Measurements from ENCODE around the gene BAK1.
A peak's percentile ranks its signal among the peaks of the same experiment; 100 is the strongest.

BAK1 gene

GRCh38 chr6:33592280-33592594 is 12.2 kb upstream of the BAK1 start:
- Histone ChIP-seq H3K79me2 (ENCODE audit: insufficient read depth, low read length) (no peaks in the 10 kb centered on the region), H2AFZ (ENCODE audit: low read length) (no peak overlapping the region), H3K4me2 (ENCODE audit: low read length) (no peak overlapping the region; the same call in 1 of the 2 replicates), H3K27ac (ENCODE audit: low read depth, low read length, poor library complexity, severe bottlenecking) (peak overlapping the region; percentile 74), H3K36me3 (ENCODE audit: insufficient read depth, low read length) (no peaks in the 10 kb centered on the region), H3K4me1 (ENCODE audit: insufficient read depth, low read length, severe bottlenecking) (peaks cover 14% of the 10 kb centered on the region), H4K20me1 (ENCODE audit: insufficient read depth, low read length) (no peaks in the 10 kb centered on the region), H3K27me3 (ENCODE audit: insufficient read depth, low read length) (no peaks in the 10 kb centered on the region), H3K9ac (ENCODE audit: low read length) (no peak overlapping the region), H3F3A (ENCODE audit: insufficient read depth, low read length) (no peaks in the 10 kb centered on the region), H3K4me3 (ENCODE audit: low read depth, low read length, poor library complexity, severe bottlenecking) (no peak overlapping the region), H3K9me2 (ENCODE audit: low read depth, low read length) (no peaks in the 10 kb centered on the region), H3K9me3 (ENCODE audit: low read length) (no peaks in the 10 kb centered on the region)
- no peak for TF ChIP-seq CTCF (IDR thresholded peaks at IDR 0.05; ENCODE audit: low read length)
- no peak for TF ChIP-seq EZH2 (IDR thresholded peaks at IDR 0.05; ENCODE audit: borderline replicate concordance, low read length)

- no peaks in the 10 kb centered on the region for H4K20me1 ChIP-seq (ENCODE audit: insufficient read depth, low read length)
- H3K4me2 ChIP-seq (ENCODE audit: low read length) = no peak overlapping the region
- H3K27me3 ChIP-seq (ENCODE audit: insufficient read depth, low read length) = no peaks in the 10 kb centered on the region
- H3K27ac ChIP-seq (ENCODE audit: low read depth, low read length, poor library complexity, severe bottlenecking) = peak overlapping the region; percentile 42
- H3K4me3 ChIP-seq (ENCODE audit: low read depth, low read length, poor library complexity, severe bottlenecking) = no peak overlapping the region
- no peak overlapping the region for H3K9ac ChIP-seq (ENCODE audit: low read length)
- H3K9me3 ChIP-seq (ENCODE audit: low read length) = no peaks in the 10 kb centered on the region
- H3K79me2 ChIP-seq (ENCODE audit: insufficient read depth, low read length) = no peaks in the 10 kb centered on the region
- no peaks in the 10 kb centered on the region for H3F3A ChIP-seq (ENCODE audit: insufficient read depth, low read length)
- TF ChIP-seq EZH2 (IDR thresholded peaks at IDR 0.05; ENCODE audit: borderline replicate concordance, low read length) = no peak
- no peak for TF ChIP-seq CTCF (IDR thresholded peaks at IDR 0.05; ENCODE audit: low read length)
- no peak overlapping the region for H2AFZ ChIP-seq (ENCODE audit: low read length)
- H3K9me2 ChIP-seq (ENCODE audit: low read depth, low read length) = no peaks in the 10 kb centered on the region
- no peaks in the 10 kb centered on the region for H3K36me3 ChIP-seq (ENCODE audit: insufficient read depth, low read length)
- H3K4me1 ChIP-seq (ENCODE audit: insufficient read depth, low read length, severe bottlenecking) = peaks cover 14% of the 10 kb centered on the region
Measured at GRCh38 chr6:33591424-33592032, 11.5 kb upstream of the BAK1 start.

- Histone ChIP-seq H3K4me2 (ENCODE audit: low read length) (no peak overlapping the region), H3K4me1 (ENCODE audit: insufficient read depth, low read length, severe bottlenecking) (peaks cover 20% of the 10 kb centered on the region), H3K9ac (ENCODE audit: low read length) (no peak overlapping the region), H3K9me3 (ENCODE audit: low read length) (no peaks in the 10 kb centered on the region), H3K27me3 (ENCODE audit: insufficient read depth, low read length) (no peaks in the 10 kb centered on the region), H3F3A (ENCODE audit: insufficient read depth, low read length) (no peaks in the 10 kb centered on the region), H3K4me3 (ENCODE audit: low read depth, low read length, poor library complexity, severe bottlenecking) (no peak overlapping the region), H3K9me2 (ENCODE audit: low read depth, low read length) (no peaks in the 10 kb centered on the region), H2AFZ (ENCODE audit: low read length) (no peak overlapping the region), H3K79me2 (ENCODE audit: insufficient read depth, low read length) (no peaks in the 10 kb centered on the region), H3K27ac (ENCODE audit: low read depth, low read length, poor library complexity, severe bottlenecking) (no peak overlapping the region), H3K36me3 (ENCODE audit: insufficient read depth, low read length) (no peaks in the 10 kb centered on the region), H4K20me1 (ENCODE audit: insufficient read depth, low read length) (no peaks in the 10 kb centered on the region)
- TF ChIP-seq EZH2 (IDR thresholded peaks at IDR 0.05; ENCODE audit: borderline replicate concordance, low read length) = no peak
- no peak for TF ChIP-seq CTCF (IDR thresholded peaks at IDR 0.05; ENCODE audit: low read length)
Measured at GRCh38 chr6:33590531-33591198, 10.6 kb upstream of the BAK1 start.

Data from OCI-LY1 (cell line).